Peyer's patch (tissue), 4 donors: Measurements from ENCODE around the gene HTT.

ENCODE experiments used
- POLR2A ChIP-seq, 2 donors: fragments of 450-650 bp; IDR thresholded peaks; one replicate each; pipeline ENCODE4 v1.5.1; 2017; ENCODE audit warnings: antibody characterized with exemption in 2 of 2, mild to moderate bottlenecking in 2 of 2, moderate library complexity in 2 of 2
- TF ChIP-seq, protein P1 (sequence below), 6 experiments: fragments of 450-650 bp in 4 of 6; fragments of 200-600 bp in 2 of 6; sonication (generic) in 1 of 6; IDR thresholded peaks; one replicate each; pipeline ENCODE4 v1.5.1; 2017 to 2019; ENCODE audit warnings: antibody characterized with exemption in 6 of 6, mild to moderate bottlenecking in 3 of 6, moderate library complexity in 1 of 6

DNA sequence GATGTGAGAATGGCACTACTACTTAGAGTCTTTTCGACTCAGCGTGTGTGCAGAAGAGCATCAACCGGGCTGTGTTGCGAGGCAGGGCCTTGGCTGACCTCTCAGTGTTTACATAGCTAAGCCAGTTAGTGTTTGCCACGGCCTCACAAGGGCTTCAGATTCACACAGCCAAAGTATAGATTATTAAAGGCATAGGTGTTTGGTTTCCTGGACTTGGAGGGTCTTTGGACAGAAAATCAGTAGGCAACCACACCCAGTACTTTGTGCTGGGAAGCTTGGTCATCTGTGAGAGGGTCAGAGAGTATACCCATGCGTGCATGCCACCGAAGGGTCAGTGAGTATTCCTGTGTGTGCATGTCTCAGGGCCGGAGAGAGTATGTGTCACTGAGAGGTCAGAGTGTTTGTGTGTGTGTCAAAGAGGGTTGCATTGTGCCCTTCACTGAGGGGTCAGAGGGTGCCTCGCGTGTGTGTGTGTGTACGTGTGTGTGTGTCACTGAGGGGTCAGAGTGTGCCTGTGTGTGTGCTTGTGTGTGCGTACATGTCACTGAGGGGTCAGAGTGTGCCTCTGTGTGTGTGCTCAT lies 104.7 kb downstream of the HTT start:
- TF ChIP-seq, protein P1, sequence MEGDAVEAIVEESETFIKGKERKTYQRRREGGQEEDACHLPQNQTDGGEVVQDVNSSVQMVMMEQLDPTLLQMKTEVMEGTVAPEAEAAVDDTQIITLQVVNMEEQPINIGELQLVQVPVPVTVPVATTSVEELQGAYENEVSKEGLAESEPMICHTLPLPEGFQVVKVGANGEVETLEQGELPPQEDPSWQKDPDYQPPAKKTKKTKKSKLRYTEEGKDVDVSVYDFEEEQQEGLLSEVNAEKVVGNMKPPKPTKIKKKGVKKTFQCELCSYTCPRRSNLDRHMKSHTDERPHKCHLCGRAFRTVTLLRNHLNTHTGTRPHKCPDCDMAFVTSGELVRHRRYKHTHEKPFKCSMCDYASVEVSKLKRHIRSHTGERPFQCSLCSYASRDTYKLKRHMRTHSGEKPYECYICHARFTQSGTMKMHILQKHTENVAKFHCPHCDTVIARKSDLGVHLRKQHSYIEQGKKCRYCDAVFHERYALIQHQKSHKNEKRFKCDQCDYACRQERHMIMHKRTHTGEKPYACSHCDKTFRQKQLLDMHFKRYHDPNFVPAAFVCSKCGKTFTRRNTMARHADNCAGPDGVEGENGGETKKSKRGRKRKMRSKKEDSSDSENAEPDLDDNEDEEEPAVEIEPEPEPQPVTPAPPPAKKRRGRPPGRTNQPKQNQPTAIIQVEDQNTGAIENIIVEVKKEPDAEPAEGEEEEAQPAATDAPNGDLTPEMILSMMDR (IDR thresholded peaks at IDR 0.05) = no peak
- no peak for TF ChIP-seq POLR2A (IDR thresholded peaks at IDR 0.05)
